Ishikawa (cell line): Measurements from ENCODE around the gene ZNF366.

Experiments
- CEBPB ChIP-seq: IDR thresholded peaks from 2 replicates; pipeline ENCODE4 v1.6.1; 2012
- CREB1 ChIP-seq: IDR thresholded peaks from 2 replicates; pipeline ENCODE4 v1.6.1; 2012; ENCODE audit warnings: low read depth
- EGR1 ChIP-seq: IDR thresholded peaks from 2 replicates; pipeline ENCODE4 v1.6.1; 2012
- EP300 ChIP-seq: IDR thresholded peaks from 2 replicates; pipeline ENCODE4 v1.6.1; 2012; ENCODE audit warnings: borderline replicate concordance
- FOXM1 ChIP-seq: IDR thresholded peaks from 2 replicates; pipeline ENCODE4 v1.6.1; 2012; ENCODE audit warnings: low read depth, borderline replicate concordance
- MAX ChIP-seq: IDR thresholded peaks from 2 replicates; pipeline ENCODE4 v1.6.1; 2012
- NFIC ChIP-seq: IDR thresholded peaks from 2 replicates; pipeline ENCODE4 v1.6.1; 2012
- RAD21 ChIP-seq: IDR thresholded peaks from 2 replicates; pipeline ENCODE4 v1.6.1; 2012; ENCODE audit warnings: low read depth
- REST ChIP-seq: IDR thresholded peaks from 2 replicates; pipeline ENCODE4 v1.6.1; 2012; ENCODE audit warnings: low read depth, mild to moderate bottlenecking
- TAF1 ChIP-seq: IDR thresholded peaks from 2 replicates; pipeline ENCODE4 v1.6.1; 2012; ENCODE audit warnings: low read depth, mild to moderate bottlenecking
- TCF12 ChIP-seq: IDR thresholded peaks from 2 replicates; pipeline ENCODE4 v1.6.1; 2012; ENCODE audit warnings: low read depth
- TEAD4 ChIP-seq: IDR thresholded peaks from 2 replicates; pipeline ENCODE4 v1.6.1; 2012
- USF1 ChIP-seq: IDR thresholded peaks from 2 replicates; pipeline ENCODE4 v1.6.1; 2012
- YY1 ChIP-seq: IDR thresholded peaks from 2 replicates; pipeline ENCODE4 v1.6.1; 2012; ENCODE audit warnings: low read depth
- ZBTB7A ChIP-seq: IDR thresholded peaks from 2 replicates; pipeline ENCODE4 v1.6.1; 2012; ENCODE audit warnings: low read depth

The ZNF366 gene

GRCh38 chr5:72465601-72466563, 41.3 kb downstream of the ZNF366 start:
- TF ChIP-seq USF1 (no peak), ZBTB7A (no peak), MAX (no peak), YY1 (no peak)

GRCh38 chr5:72465066-72465465, 42.1 kb downstream of the ZNF366 start:
- no peak for TF ChIP-seq ZBTB7A
- no peak for TF ChIP-seq USF1
- TF ChIP-seq CEBPB = no peak
- no peak for TF ChIP-seq FOXM1
- no peak for TF ChIP-seq MAX
- TF ChIP-seq NFIC = no peak

- TF ChIP-seq USF1 = no peak
- TF ChIP-seq CEBPB = no peak
- TF ChIP-seq YY1 = no peak
- TF ChIP-seq MAX = no peak
- no peak for TF ChIP-seq TCF12
- no peak for TF ChIP-seq CREB1
- TF ChIP-seq TEAD4 = no peak
- no peak for TF ChIP-seq FOXM1
- TF ChIP-seq REST = no peak
Observed at GRCh38 chr5:72464071-72464470, 43.1 kb downstream of the ZNF366 start.

- TF ChIP-seq TCF12 (no peak), EP300 (no peak), FOXM1 (no peak), TAF1 (no peak), ZBTB7A (no peak), RAD21 (no peak), MAX (no peak), USF1 (no peak), TEAD4 (no peak), REST (no peak), NFIC (no peak), YY1 (no peak), EGR1 (no peak), CEBPB (no peak), CREB1 (no peak)
Observed at GRCh38 chr5:72463449-72464052, 43.7 kb downstream of the ZNF366 start.

GRCh38 chr5:72460413-72460812, 46.8 kb downstream of the ZNF366 start:
- TF ChIP-seq TAF1 (no peak), ZBTB7A (no peak), FOXM1 (no peak), RAD21 (no peak), NFIC (no peak), MAX (no peak), REST (no peak)
